CD4-positive, alpha-beta T cell (primary cell): ENCODE measurements around the gene TBC1D22A. TPM values are rescaled to one million over a fixed set of nuclear protein-coding genes. Genes with fewer than 3 reads are reported as not detected.

Experiments
- ATAC-seq: fragments of 200-7000 bp; cut with Tn5 transposase; one replicate; pipeline ENCODE4 v1.10.0; 2022; ENCODE audit warnings: mild to moderate bottlenecking; ENCODE audit not compliant: poor library complexity
- CTCF ChIA-PET: fragments of 350-600 bp; sonication (Branson Sonifier 250); formaldehyde crosslinking; loops from one replicate; lab custom pipeline; 2021; ENCODE audit warnings: antibody characterized with exemption, inconsistent platforms; lab: Charles Lee
- POLR2A ChIA-PET: fragments of 350-600 bp; sonication (Branson Sonifier 250); formaldehyde crosslinking; loops from one replicate; lab custom pipeline; 2021; ENCODE audit warnings: antibody characterized with exemption, inconsistent platforms; lab: Charles Lee
- DNase-seq, 14 experiments: peaks; one replicate each; pipeline ENCODE4 v3.0.0-alpha.2; 2013 to 2020; ENCODE audit warnings: mixed read lengths in 2 of 14
- H3K27ac ChIP-seq, 2 donors: one replicate each; pipeline versions ENCODE4 v1.5.1 to v1.7.0; 2013; ENCODE audit warnings: low read length in 2 of 2, low read depth in 1 of 2, mild to moderate bottlenecking in 1 of 2
- H3K27me3 ChIP-seq, 2 experiments: 1 replicate in 1 of 2; 2 replicates in 1 of 2; pipeline versions ENCODE4 v1.6.1 to v1.7.0; 2013; ENCODE audit warnings: low read length in 2 of 2, control low read depth in 1 of 2, mild to moderate bottlenecking in 1 of 2, moderate library complexity in 1 of 2; ENCODE audit not compliant: insufficient read depth in 2 of 2, control insufficient read depth in 1 of 2
- H3K36me3 ChIP-seq: one replicate; pipeline ENCODE4 v1.6.1; 2013; ENCODE audit warnings: low read length, control low read depth; ENCODE audit not compliant: insufficient read depth
- H3K4me1 ChIP-seq: one replicate; pipeline ENCODE4 v1.6.1; 2013; ENCODE audit warnings: low read length, control low read depth; ENCODE audit not compliant: insufficient read depth
- H3K4me3 ChIP-seq: one replicate; pipeline ENCODE4 v1.5.1; 2013; ENCODE audit warnings: mild to moderate bottlenecking, low read length, moderate library complexity
- H3K9me3 ChIP-seq, 2 experiments: 1 replicate in 1 of 2; 2 replicates in 1 of 2; pipeline versions ENCODE4 v1.6.1 to v1.7.0; 2013; ENCODE audit warnings: low read length in 2 of 2, mild to moderate bottlenecking in 2 of 2, control low read depth in 1 of 2, moderate library complexity in 1 of 2; ENCODE audit not compliant: control insufficient read depth in 1 of 2, insufficient read depth in 1 of 2
- H3K27ac Mint-ChIP-seq: one replicate; pipeline ENCODE4 v1.8.0; 2020; ENCODE audit warnings: mixed read lengths
- H3K27me3 Mint-ChIP-seq: one replicate; pipeline ENCODE4 v1.8.0; 2021; ENCODE audit warnings: mixed read lengths
- H3K36me3 Mint-ChIP-seq: one replicate; pipeline ENCODE4 v1.8.0; 2021; ENCODE audit warnings: low read depth, mixed read lengths
- H3K4me1 Mint-ChIP-seq: one replicate; pipeline ENCODE4 v1.8.0; 2021; ENCODE audit warnings: low read depth, mixed read lengths
- H3K4me3 Mint-ChIP-seq: one replicate; pipeline ENCODE4 v1.8.0; 2020; ENCODE audit warnings: mild to moderate bottlenecking, mixed read lengths
- H3K9me3 Mint-ChIP-seq: one replicate; pipeline ENCODE4 v1.8.0; 2020; ENCODE audit warnings: mixed read lengths
- intact Hi-C, 2 experiments: fragments of 100-400 bp; cut with DNase I in 1 of 2; cut with micrococcal nuclease in 1 of 2; formaldehyde crosslinking; loops; one replicate each; pipeline versions ENCODE4 v1.15.1 to v1.9.0; 2023 to 2025; cut with DNase I, micrococcal nuclease
- total RNA-seq, 174 experiments: library from RNA in 2 of 174; stranded (reverse) in 2 of 174; gene quantifications; one replicate each; pipeline ENCODE4 v1.2.3 and lab custom pipeline; 2021 to 2026
- TF ChIP-seq, protein P1 (sequence below): fragments of 200-600 bp; IDR thresholded peaks from one replicate; pipeline ENCODE4 v1.8.0; 2022; ENCODE audit warnings: antibody characterized with exemption, mild to moderate bottlenecking

TBC1D22A gene
- total RNA-seq, 2 experiments from 2014 or later: 27.1 to 31.7 TPM

DNA sequence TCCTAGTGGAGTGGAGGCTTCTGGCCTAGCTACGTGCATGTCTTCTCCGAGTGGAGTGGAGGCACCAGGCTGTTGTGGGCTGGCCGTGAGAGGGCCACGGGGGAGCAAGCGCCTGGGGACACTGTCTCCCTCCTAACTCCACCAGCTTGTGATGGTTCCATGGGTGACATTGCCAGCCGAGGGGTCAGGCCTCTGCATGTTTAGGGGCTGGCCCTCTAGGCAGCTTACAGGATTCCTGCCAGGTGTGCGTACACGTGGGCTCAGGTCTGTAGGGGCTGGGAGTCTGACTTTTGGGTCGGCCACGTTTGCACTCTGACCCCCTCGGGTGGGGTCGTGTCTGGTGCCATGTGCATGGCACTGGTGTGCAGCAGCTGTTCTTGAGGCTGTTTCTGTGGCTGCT, 31.6 kb downstream of the TBC1D22A start:
- DNase-seq (no peak), ATAC-seq (no peak)
- Histone ChIP-seq H3K9me3 (no peaks in the 10 kb centered on the region), H3K4me3 (no peak overlapping the region), H3K4me1 (peaks cover 49% of the 10 kb centered on the region), H3K36me3 (peaks cover 64% of the 10 kb centered on the region), H3K27me3 (no peaks in the 10 kb centered on the region), H3K27ac (no peak overlapping the region)
- no peaks in the 10 kb centered on the region for H3K9me3 Mint-ChIP-seq
- POLR2A ChIA-PET: interaction anchor here (1.2 kb wide), 1 partner anchor 31 kb away, joined by 4 read pairs; the partner anchor contains the start of gene TBC1D22A
- intact Hi-C loops: no loop called here
- CTCF ChIA-PET: interaction anchor here (1.1 to 2.2 kb wide), 2 partner anchors 9 to 35 kb away, joined by 3 to 6 read pairs; no protein-coding TSS in a partner anchor
- peak overlapping the region; percentile 71 for H3K27ac Mint-ChIP-seq
- no peak overlapping the region for H3K4me3 Mint-ChIP-seq
- peaks cover 49% of the 10 kb centered on the region for H3K36me3 Mint-ChIP-seq
- TF ChIP-seq, protein P1, sequence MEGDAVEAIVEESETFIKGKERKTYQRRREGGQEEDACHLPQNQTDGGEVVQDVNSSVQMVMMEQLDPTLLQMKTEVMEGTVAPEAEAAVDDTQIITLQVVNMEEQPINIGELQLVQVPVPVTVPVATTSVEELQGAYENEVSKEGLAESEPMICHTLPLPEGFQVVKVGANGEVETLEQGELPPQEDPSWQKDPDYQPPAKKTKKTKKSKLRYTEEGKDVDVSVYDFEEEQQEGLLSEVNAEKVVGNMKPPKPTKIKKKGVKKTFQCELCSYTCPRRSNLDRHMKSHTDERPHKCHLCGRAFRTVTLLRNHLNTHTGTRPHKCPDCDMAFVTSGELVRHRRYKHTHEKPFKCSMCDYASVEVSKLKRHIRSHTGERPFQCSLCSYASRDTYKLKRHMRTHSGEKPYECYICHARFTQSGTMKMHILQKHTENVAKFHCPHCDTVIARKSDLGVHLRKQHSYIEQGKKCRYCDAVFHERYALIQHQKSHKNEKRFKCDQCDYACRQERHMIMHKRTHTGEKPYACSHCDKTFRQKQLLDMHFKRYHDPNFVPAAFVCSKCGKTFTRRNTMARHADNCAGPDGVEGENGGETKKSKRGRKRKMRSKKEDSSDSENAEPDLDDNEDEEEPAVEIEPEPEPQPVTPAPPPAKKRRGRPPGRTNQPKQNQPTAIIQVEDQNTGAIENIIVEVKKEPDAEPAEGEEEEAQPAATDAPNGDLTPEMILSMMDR: no peak
- H3K27me3 Mint-ChIP-seq: no peaks in the 10 kb centered on the region
- peaks cover 45% of the 10 kb centered on the region for H3K4me1 Mint-ChIP-seq

DNA sequence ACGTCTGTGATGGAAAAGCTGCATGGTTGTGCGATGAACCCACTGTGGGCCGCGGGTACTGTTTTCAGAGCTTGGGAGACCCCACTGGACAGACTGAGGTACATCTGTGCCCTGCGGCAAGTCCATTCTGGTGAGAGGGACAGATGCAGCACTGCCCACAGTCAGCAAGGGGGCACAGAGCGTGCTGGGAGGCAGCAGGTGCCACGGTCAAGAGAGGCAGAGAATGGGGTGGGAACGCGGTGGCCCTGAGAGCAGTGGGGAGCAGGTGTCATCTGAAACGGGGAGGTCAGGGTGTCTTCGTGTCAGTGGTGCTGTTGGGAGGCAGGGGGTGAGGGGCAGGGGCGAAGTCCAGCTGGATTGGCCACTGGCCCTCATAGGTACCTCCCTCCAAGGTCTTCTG, 32.0 kb downstream of the TBC1D22A start:
- H3K27me3 ChIP-seq: no peaks in the 10 kb centered on the region
- Mint-ChIP-seq H3K27me3 (no peaks in the 10 kb centered on the region), H3K4me3 (no peak overlapping the region), H3K4me1 (peaks cover 45% of the 10 kb centered on the region), H3K9me3 (no peaks in the 10 kb centered on the region), H3K27ac (peak overlapping the region; percentile 71), H3K36me3 (peaks cover 54% of the 10 kb centered on the region)
- ChIA-PET CTCF (interaction anchor here (1.6 to 2.2 kb wide), 2 partner anchors 9 to 36 kb away, joined by 6 to 8 read pairs; no protein-coding TSS in a partner anchor), POLR2A (interaction anchor here (1.2 kb wide), 1 partner anchor 32 kb away, joined by 4 read pairs; the partner anchor contains the start of gene TBC1D22A)
- H3K4me3 ChIP-seq: no peak overlapping the region
- TF ChIP-seq, protein P1: no peak
- DNase-seq (no peak), ATAC-seq (no peak)
- intact Hi-C loops: no loop called here
- H3K4me1 ChIP-seq: peaks cover 45% of the 10 kb centered on the region
- no peak overlapping the region for H3K27ac ChIP-seq
- peaks cover 68% of the 10 kb centered on the region for H3K36me3 ChIP-seq
- H3K9me3 ChIP-seq: no peaks in the 10 kb centered on the region

DNA sequence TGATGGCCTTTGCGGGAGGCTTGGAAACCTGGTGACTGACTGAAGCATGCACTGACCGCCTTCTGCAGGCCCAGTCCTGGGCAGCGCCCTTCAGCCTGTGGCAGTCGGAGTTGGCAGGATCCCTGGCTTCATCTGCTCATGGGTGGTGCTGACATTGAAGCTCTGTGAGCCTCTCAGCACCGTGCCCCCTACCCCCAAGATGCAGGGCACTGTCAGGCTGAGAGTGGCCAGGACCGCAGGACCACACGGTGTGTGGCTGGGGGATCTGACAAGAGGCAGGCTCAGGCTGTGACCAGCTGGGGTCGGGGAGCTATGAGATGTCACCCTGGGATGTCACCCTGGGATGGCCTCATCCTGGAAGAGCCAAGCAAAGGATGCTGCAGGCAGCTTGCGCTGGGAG, 32.7 kb downstream of the TBC1D22A start:
- intact Hi-C loops: no loop called here
- TF ChIP-seq, protein P1: no peak
- Mint-ChIP-seq H3K4me1 (peaks cover 48% of the 10 kb centered on the region), H3K27ac (peak overlapping the region; percentile 71), H3K4me3 (no peak overlapping the region), H3K36me3 (peaks cover 60% of the 10 kb centered on the region), H3K27me3 (no peaks in the 10 kb centered on the region), H3K9me3 (no peaks in the 10 kb centered on the region)
- ATAC-seq (no peak), DNase-seq (no peak)
- no peaks in the 10 kb centered on the region for H3K27me3 ChIP-seq
- POLR2A ChIA-PET: interaction anchor here (1.2 kb wide), 1 partner anchor 32 kb away, joined by 4 read pairs; the partner anchor contains the start of gene TBC1D22A
- CTCF ChIA-PET: interaction anchor here (1.6 to 2.2 kb wide), 3 partner anchors 8 to 36 kb away, joined by 5 to 8 read pairs (median 6); no protein-coding TSS in a partner anchor
- H3K27ac ChIP-seq: no peak overlapping the region
- peaks cover 74% of the 10 kb centered on the region for H3K36me3 ChIP-seq
- H3K4me1 ChIP-seq: peaks cover 41% of the 10 kb centered on the region
- H3K4me3 ChIP-seq: no peak overlapping the region
- H3K9me3 ChIP-seq: no peaks in the 10 kb centered on the region
